GM23338 (cell line): ENCODE results near the gene IARS2. TPM values are rescaled to one million over a fixed set of nuclear protein-coding genes. Genes with fewer than 3 reads are reported as not detected.
A peak's percentile ranks its signal among the peaks of the same experiment; 100 is the strongest.
"Not testable (repeated sequence)": the region's sequence is repeated elsewhere in the genome, so short reads cannot be mapped to it uniquely, and the experiment has no call there.

Experiments used
- ATAC-seq: fragments of 200-7000 bp; cut with Tn5 transposase; 3 replicates; pipeline ENCODE4 v1.9.1; 2020
- DNase-seq: peaks from one replicate; pipeline ENCODE4 v3.0.0-alpha.2; 2015; ENCODE audit warnings: low spot score
- H2AFZ ChIP-seq: fragments of 200-600 bp; sonication (generic); 2 replicates; pipeline ENCODE4 v1.8.0; 2016; ENCODE audit warnings: antibody characterized with exemption, mild to moderate bottlenecking, moderate library complexity
- H3F3A ChIP-seq: fragments of 200-600 bp; sonication (generic); replicated peaks from 2 replicates; pipeline ENCODE4 v1.8.0; 2017; ENCODE audit warnings: antibody characterized with exemption, mixed run types, low read depth
- H3K27ac ChIP-seq: fragments of 200-600 bp; sonication (generic); 2 replicates; pipeline ENCODE4 v1.6.1; 2016; ENCODE audit warnings: low read depth
- H3K27me3 ChIP-seq: fragments of 200-600 bp; sonication (generic); 2 replicates; pipeline ENCODE4 v1.8.0; 2016; ENCODE audit warnings: mild to moderate bottlenecking, mixed run types, moderate library complexity; ENCODE audit not compliant: insufficient read depth
- H3K36me3 ChIP-seq: fragments of 200-600 bp; sonication (generic); 2 replicates; pipeline ENCODE4 v1.8.0; 2016; ENCODE audit warnings: mild to moderate bottlenecking; ENCODE audit not compliant: insufficient read depth
- H3K4me1 ChIP-seq: fragments of 200-600 bp; sonication (generic); 2 replicates; pipeline ENCODE4 v1.8.0; 2016; ENCODE audit warnings: mild to moderate bottlenecking, moderate library complexity; ENCODE audit not compliant: insufficient read depth
- H3K4me2 ChIP-seq: fragments of 200-600 bp; sonication (generic); 2 replicates; pipeline ENCODE4 v1.7.1; 2017; ENCODE audit warnings: mixed run types
- H3K4me3 ChIP-seq: fragments of 200-600 bp; sonication (generic); 2 replicates; pipeline ENCODE4 v1.6.1; 2016; ENCODE audit warnings: mixed run types
- H3K79me2 ChIP-seq: fragments of 200-600 bp; sonication (generic); replicated peaks from 2 replicates; pipeline ENCODE4 v1.8.0; 2017; ENCODE audit warnings: mild to moderate bottlenecking; ENCODE audit not compliant: insufficient read depth
- H3K9me2 ChIP-seq: fragments of 200-600 bp; sonication (generic); 2 replicates; pipeline ENCODE4 v1.8.0; 2017; ENCODE audit not compliant: insufficient read depth
- H4K20me1 ChIP-seq: fragments of 200-600 bp; sonication (generic); replicated peaks from 2 replicates; pipeline ENCODE4 v1.8.0; 2017; ENCODE audit warnings: mild to moderate bottlenecking; ENCODE audit not compliant: insufficient read depth
- H3K27ac Mint-ChIP-seq: 2 replicates; pipeline ENCODE4 v1.8.0; 2020; ENCODE audit warnings: inconsistent platforms, mild to moderate bottlenecking, moderate library complexity, mixed read lengths
- H3K27me3 Mint-ChIP-seq: 3 replicates; pipeline ENCODE4 v1.8.0; 2022; ENCODE audit warnings: low read depth, mild to moderate bottlenecking, moderate library complexity, mixed read lengths, inconsistent platforms; ENCODE audit not compliant: insufficient read depth, poor library complexity
- H3K36me3 Mint-ChIP-seq: 3 replicates; pipeline ENCODE4 v1.8.0; 2021; ENCODE audit warnings: low read depth, mild to moderate bottlenecking, inconsistent platforms, moderate library complexity, mixed read lengths
- H3K4me1 Mint-ChIP-seq: 3 replicates; pipeline ENCODE4 v1.8.0; 2020; ENCODE audit warnings: mild to moderate bottlenecking, inconsistent platforms, mixed read lengths
- H3K4me3 Mint-ChIP-seq: 3 replicates; pipeline ENCODE4 v1.8.0; 2021; ENCODE audit warnings: moderate library complexity, mild to moderate bottlenecking, inconsistent platforms, mixed read lengths
- H3K9me3 Mint-ChIP-seq: 3 replicates; pipeline ENCODE4 v1.8.0; 2020; ENCODE audit warnings: moderate library complexity, mild to moderate bottlenecking, inconsistent platforms, mixed read lengths
- CREB1 ChIP-seq: fragments of 250-450 bp; sonication (Bioruptor Pico); IDR thresholded peaks from 2 replicates; pipeline ENCODE4 v1.5.0; 2020; ENCODE audit warnings: low read depth, mild to moderate bottlenecking, moderate library complexity
- ZNF114 ChIP-seq: fragments of 250-450 bp; sonication (Bioruptor Pico); IDR thresholded peaks from 2 replicates; pipeline ENCODE4 v1.5.0; 2020; ENCODE audit warnings: mild to moderate bottlenecking, moderate library complexity
- polyA plus RNA-seq: library from polyadenylated mRNA; unstranded; fragments of >200 nt; fragmentation: Nextera tagmentation; extraction: Ambion mirVana; gene quantifications from 2 replicates; pipeline ENCODE4 v1.2.1, GENCODE V29; 2016
- total RNA-seq: library from RNA; depleted of rRNA; stranded (reverse); fragments of >200 nt; shearing (Covaris generic); gene quantifications from 2 replicates; pipeline ENCODE4 v1.2.3, GENCODE V29; 2014
- TF ChIP-seq, protein P1 (sequence below), 2 experiments: fragments of 200-600 bp in 1 of 2; sonication (generic) in 1 of 2; conservative IDR thresholded peaks; 2 replicates each; pipeline versions ENCODE4 v1.5.1 to v1.6.1; 2016 to 2017; ENCODE audit warnings: antibody characterized with exemption in 2 of 2, low read depth in 2 of 2, mild to moderate bottlenecking in 2 of 2, moderate library complexity in 1 of 2
- TF ChIP-seq, protein P2 (sequence below): fragments of 250-450 bp; sonication (Bioruptor Pico); IDR thresholded peaks from 2 replicates; pipeline ENCODE4 v1.5.0; 2020; ENCODE audit warnings: mild to moderate bottlenecking, moderate library complexity

Gene IARS2
- total and polyA plus RNA-seq, 2 experiments from 2014 or later, result 33.3 to 75.6 TPM

DNA sequence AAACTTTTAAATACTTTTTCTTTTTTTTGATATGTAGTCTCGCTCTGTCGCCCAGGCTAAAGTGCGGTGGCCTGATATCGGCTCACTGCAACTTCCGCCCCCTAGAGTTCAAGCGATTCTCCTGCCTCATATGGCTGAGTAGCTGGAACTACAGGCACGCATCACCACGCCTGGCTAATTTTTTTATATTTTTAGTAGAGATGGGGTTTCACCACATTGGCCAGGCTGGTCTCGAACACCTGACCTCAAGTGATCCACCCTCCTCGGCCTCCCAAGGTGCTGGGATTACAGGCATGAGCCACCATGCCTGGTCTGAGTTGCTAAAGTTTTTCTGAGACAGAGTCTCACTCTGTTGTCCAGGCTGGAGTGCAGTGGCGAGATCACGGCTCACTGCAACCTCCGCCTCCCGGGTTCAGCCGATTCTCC, 7.7 kb upstream of the IARS2 start:
- H3K4me3 ChIP-seq, H3K27ac Mint-ChIP-seq, H3K9me2 ChIP-seq, H4K20me1 ChIP-seq, H3K4me2 ChIP-seq, H3K27me3 Mint-ChIP-seq, H3F3A ChIP-seq, H3K4me1 Mint-ChIP-seq, H3K36me3 Mint-ChIP-seq, H3K79me2 ChIP-seq, H3K36me3 ChIP-seq, H3K4me1 ChIP-seq, H3K9me3 Mint-ChIP-seq, H3K27me3 ChIP-seq, H3K4me3 Mint-ChIP-seq, H3K27ac ChIP-seq, H2AFZ ChIP-seq: not testable (repeated sequence)
- peak; percentile 66 for ATAC-seq
- TF ChIP-seq, protein P1, sequence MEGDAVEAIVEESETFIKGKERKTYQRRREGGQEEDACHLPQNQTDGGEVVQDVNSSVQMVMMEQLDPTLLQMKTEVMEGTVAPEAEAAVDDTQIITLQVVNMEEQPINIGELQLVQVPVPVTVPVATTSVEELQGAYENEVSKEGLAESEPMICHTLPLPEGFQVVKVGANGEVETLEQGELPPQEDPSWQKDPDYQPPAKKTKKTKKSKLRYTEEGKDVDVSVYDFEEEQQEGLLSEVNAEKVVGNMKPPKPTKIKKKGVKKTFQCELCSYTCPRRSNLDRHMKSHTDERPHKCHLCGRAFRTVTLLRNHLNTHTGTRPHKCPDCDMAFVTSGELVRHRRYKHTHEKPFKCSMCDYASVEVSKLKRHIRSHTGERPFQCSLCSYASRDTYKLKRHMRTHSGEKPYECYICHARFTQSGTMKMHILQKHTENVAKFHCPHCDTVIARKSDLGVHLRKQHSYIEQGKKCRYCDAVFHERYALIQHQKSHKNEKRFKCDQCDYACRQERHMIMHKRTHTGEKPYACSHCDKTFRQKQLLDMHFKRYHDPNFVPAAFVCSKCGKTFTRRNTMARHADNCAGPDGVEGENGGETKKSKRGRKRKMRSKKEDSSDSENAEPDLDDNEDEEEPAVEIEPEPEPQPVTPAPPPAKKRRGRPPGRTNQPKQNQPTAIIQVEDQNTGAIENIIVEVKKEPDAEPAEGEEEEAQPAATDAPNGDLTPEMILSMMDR (conservative IDR thresholded peaks at IDR 0.05; ENCODE audit: low read depth in 2 of 2), result peak; percentile 67 to 77
- peak; percentile 79 for DNase-seq

DNA sequence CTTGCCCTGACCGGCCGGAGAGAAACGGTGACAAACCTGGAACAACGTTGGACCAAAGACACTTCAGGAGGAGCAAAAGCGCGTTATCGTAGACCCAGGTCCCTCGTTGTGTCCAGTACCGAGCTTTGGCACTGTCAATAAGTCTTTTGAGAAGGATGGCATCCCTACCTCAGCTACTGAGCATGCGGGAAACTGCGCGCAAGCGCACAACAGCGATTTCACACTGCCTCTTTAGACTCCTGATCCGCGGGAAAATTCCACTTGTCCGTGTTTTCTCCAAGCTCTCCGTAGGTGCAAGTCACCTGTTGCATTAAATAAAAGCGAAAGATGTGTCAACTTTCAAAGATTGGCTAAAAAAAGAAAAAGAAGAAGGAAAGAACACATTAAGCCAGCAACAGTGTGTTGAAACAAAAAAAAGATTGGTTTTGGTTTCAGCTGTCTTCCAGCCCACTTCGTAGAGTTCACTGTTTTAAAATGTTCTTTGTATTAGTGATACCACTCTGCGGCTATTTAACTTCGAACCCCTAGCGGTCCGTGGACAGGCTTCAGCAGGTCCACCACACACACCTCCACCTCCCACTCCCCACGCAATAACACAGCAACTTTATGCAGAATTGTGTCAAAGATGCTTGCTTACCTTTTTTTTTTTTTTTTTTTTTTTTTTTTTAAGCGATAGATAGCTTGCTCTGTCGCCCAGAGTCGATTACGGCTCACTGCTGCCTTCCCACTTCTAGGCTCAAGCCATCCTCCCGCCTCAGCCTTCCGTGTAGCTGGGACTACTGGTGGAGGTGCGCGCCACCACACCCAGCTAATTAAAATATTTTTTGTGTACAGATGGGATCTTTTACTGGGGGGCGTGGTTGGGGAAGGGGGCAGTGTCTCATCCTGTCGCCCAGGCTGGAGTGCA, 4.0 kb upstream of the IARS2 start, which contains the start of gene BPNT1:
Gene BPNT1, minus strand, starts transcription at position 139 of the 907 bp plus-strand sequence. CDS start 9,942 bp downstream, outside the sequence.
- H3K79me2 ChIP-seq, result peaks cover 8% of the 10 kb centered on the region; the same call in 1 of the 2 replicates
- Mint-ChIP-seq H3K27ac (peak within 1 kb of the TSS; percentile 42; the same call in 1 of the 2 replicates), H3K4me3 (peak within 1 kb of the TSS; percentile 87), H3K36me3 (no peaks in the 10 kb centered on the region), H3K4me1 (no peaks in the 10 kb centered on the region), H3K27me3 (peaks cover 9% of the 10 kb centered on the region), H3K9me3 (no peaks in the 10 kb centered on the region)
- H3K4me3 ChIP-seq, result peak within 1 kb of the TSS; percentile 58
- H3F3A ChIP-seq, result 0 out of 2 replicates have a peak, but pooled peaks cover 7% of the 10 kb centered on the region
- H4K20me1 ChIP-seq, result no peaks in the 10 kb centered on the region
- no peaks in the 10 kb centered on the region for H3K27me3 ChIP-seq
- H3K9me2 ChIP-seq, result no peaks in the 10 kb centered on the region
- ATAC-seq (peak; percentile 70), DNase-seq (peak; percentile 97)
- peak within 1 kb of the TSS; percentile 53 for H2AFZ ChIP-seq
- no peaks in the 10 kb centered on the region for H3K36me3 ChIP-seq
- H3K27ac ChIP-seq, result no peak within 1 kb of the TSS
- peak within 1 kb of the TSS; percentile 83 for H3K4me2 ChIP-seq
- peaks cover under 1% of the 10 kb centered on the region; the same call in 1 of the 2 replicates for H3K4me1 ChIP-seq
- TF ChIP-seq ZNF114 (CRISPR knock-in tag) (no peak), CREB1 (CRISPR knock-in tag) (peak; percentile 67)
- TF ChIP-seq, protein P2, sequence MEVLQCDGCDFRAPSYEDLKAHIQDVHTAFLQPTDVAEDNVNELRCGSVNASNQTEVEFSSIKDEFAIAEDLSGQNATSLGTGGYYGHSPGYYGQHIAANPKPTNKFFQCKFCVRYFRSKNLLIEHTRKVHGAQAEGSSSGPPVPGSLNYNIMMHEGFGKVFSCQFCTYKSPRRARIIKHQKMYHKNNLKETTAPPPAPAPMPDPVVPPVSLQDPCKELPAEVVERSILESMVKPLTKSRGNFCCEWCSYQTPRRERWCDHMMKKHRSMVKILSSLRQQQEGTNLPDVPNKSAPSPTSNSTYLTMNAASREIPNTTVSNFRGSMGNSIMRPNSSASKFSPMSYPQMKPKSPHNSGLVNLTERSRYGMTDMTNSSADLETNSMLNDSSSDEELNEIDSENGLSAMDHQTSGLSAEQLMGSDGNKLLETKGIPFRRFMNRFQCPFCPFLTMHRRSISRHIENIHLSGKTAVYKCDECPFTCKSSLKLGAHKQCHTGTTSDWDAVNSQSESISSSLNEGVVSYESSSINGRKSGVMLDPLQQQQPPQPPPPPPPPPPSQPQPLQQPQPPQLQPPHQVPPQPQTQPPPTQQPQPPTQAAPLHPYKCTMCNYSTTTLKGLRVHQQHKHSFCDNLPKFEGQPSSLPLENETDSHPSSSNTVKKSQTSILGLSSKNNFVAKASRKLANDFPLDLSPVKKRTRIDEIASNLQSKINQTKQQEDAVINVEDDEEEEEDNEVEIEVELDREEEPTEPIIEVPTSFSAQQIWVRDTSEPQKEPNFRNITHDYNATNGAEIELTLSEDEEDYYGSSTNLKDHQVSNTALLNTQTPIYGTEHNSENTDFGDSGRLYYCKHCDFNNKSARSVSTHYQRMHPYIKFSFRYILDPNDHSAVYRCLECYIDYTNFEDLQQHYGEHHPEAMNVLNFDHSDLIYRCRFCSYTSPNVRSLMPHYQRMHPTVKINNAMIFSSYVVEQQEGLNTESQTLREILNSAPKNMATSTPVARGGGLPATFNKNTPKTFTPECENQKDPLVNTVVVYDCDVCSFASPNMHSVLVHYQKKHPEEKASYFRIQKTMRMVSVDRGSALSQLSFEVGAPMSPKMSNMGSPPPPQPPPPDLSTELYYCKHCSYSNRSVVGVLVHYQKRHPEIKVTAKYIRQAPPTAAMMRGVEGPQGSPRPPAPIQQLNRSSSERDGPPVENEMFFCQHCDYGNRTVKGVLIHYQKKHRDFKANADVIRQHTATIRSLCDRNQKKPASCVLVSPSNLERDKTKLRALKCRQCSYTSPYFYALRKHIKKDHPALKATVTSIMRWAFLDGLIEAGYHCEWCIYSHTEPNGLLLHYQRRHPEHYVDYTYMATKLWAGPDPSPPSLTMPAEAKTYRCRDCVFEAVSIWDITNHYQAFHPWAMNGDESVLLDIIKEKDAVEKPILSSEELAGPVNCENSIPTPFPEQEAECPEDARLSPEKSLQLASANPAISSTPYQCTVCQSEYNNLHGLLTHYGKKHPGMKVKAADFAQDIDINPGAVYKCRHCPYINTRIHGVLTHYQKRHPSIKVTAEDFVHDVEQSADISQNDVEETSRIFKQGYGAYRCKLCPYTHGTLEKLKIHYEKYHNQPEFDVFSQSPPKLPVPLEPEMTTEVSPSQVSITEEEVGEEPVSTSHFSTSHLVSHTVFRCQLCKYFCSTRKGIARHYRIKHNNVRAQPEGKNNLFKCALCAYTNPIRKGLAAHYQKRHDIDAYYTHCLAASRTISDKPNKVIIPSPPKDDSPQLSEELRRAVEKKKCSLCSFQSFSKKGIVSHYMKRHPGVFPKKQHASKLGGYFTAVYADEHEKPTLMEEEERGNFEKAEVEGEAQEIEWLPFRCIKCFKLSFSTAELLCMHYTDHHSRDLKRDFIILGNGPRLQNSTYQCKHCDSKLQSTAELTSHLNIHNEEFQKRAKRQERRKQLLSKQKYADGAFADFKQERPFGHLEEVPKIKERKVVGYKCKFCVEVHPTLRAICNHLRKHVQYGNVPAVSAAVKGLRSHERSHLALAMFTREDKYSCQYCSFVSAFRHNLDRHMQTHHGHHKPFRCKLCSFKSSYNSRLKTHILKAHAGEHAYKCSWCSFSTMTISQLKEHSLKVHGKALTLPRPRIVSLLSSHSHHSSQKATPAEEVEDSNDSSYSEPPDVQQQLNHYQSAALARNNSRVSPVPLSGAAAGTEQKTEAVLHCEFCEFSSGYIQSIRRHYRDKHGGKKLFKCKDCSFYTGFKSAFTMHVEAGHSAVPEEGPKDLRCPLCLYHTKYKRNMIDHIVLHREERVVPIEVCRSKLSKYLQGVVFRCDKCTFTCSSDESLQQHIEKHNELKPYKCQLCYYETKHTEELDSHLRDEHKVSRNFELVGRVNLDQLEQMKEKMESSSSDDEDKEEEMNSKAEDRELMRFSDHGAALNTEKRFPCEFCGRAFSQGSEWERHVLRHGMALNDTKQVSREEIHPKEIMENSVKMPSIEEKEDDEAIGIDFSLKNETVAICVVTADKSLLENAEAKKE (CRISPR knock-in tag), result no peak
- TF ChIP-seq, protein P1 (conservative IDR thresholded peaks at IDR 0.05; ENCODE audit: low read depth in 2 of 2), result peak in 1 of 2 experiments; percentile 24; a peak in 1 of 4 replicates
